ENCODE data around the gene OR6Q1. TPM values are rescaled to one million over a fixed set of nuclear protein-coding genes. Genes with fewer than 3 reads are reported as not detected.

The OR6Q1 gene
- total RNA-seq, 3 donors from 2014 or later = not detected

DNA sequence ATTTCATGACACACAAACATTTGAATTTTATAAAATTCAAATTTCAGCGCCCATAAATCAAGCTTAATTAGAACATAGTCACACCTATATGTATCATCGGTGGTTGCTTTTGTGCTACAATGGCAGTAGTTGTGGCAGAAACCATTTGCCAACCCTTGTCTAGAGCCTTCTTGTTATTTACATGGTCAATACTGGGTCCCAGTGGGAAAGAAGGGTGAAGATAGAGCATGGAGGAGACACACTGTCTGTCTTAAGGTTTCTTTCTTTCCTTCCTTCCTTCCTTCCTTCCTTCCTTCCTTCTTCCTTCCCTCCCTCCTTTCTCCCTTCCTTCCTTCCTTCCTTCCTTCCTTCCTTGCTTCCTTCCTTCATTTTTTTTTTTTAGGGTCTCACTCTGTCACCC lies 3.7 kb downstream of the OR6Q1 start:
- intact Hi-C loops (cut with DNase I; ENCODE audit: low total_unique reads) = no loop called here

DNA sequence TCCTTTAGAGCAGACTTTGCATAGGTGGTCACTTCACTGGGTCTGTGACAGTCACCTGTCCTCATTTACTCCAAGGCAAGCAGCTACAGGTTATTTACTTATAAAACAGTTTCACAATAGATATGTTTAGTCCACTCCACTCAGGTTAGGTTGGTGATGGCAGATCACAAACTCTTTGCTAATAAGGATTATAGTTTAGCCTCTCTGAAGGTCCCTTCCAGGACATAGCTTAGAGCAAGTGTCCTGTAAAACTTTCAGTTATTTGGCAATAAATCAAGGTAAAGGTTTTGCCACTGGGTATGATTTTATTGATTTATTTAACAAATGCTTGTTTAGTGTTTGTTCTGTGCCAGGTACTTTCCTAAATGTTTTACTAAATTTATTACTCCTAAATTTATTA lies 8.8 kb downstream of the OR6Q1 start:
- no peaks in the 10 kb centered on the region for H3K4me1 ChIP-seq
- H3K36me3 ChIP-seq = no peaks in the 10 kb centered on the region
- intact Hi-C loops (cut with DNase I; ENCODE audit: low total_unique reads) = no loop called here
- no peaks in the 10 kb centered on the region for H3K27me3 ChIP-seq
- peaks cover 0 to 19% of the 10 kb centered on the region in 2 donors for H3K9me3 ChIP-seq
- no peak for DNase-seq (ENCODE audit: low spot score in 2 of 2)
- H3K27ac ChIP-seq = no peak overlapping the region
- TF ChIP-seq POLR2A (IDR thresholded peaks at IDR 0.05) (no peak), POLR2AphosphoS5 (IDR thresholded peaks at IDR 0.05) (no peak)
- TF ChIP-seq, protein P1, sequence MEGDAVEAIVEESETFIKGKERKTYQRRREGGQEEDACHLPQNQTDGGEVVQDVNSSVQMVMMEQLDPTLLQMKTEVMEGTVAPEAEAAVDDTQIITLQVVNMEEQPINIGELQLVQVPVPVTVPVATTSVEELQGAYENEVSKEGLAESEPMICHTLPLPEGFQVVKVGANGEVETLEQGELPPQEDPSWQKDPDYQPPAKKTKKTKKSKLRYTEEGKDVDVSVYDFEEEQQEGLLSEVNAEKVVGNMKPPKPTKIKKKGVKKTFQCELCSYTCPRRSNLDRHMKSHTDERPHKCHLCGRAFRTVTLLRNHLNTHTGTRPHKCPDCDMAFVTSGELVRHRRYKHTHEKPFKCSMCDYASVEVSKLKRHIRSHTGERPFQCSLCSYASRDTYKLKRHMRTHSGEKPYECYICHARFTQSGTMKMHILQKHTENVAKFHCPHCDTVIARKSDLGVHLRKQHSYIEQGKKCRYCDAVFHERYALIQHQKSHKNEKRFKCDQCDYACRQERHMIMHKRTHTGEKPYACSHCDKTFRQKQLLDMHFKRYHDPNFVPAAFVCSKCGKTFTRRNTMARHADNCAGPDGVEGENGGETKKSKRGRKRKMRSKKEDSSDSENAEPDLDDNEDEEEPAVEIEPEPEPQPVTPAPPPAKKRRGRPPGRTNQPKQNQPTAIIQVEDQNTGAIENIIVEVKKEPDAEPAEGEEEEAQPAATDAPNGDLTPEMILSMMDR (IDR thresholded peaks at IDR 0.05) = no peak
- H3K4me3 ChIP-seq = no peak overlapping the region

More for the DNA sequence above, 3.7 kb downstream of the OR6Q1 start:
- Histone ChIP-seq H3K27me3 (no peaks in the 10 kb centered on the region), H3K4me3 (no peak overlapping the region), H3K36me3 (no peaks in the 10 kb centered on the region), H3K4me1 (no peaks in the 10 kb centered on the region), H3K9me3 (peaks cover 0 to 19% of the 10 kb centered on the region in 2 donors), H3K27ac (no peak overlapping the region)
- TF ChIP-seq, protein P1 (IDR thresholded peaks at IDR 0.05) = no peak
- TF ChIP-seq POLR2A (IDR thresholded peaks at IDR 0.05) (no peak), POLR2AphosphoS5 (IDR thresholded peaks at IDR 0.05) (no peak)
- DNase-seq (ENCODE audit: low spot score in 2 of 2) = no peak

DNA sequence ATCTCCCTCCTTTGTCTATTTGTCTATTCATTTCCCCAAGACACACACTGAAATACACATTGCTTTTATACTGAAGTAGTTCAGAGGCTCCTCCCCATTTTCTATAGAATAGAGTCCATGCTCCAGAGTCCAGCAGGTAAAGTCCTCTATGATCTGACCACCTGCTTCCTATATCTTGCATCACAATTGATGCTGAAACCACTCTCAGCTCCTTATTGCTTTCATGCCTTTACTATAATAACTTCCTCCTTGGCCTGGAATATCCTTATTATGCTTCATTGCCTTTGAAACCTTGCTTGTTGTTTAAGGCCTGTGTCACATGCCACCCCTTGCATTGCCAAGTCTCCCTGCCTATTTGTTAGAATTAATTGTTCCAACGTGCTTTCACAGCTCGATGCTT lies 12.6 kb downstream of the OR6Q1 start:
- DNase-seq (ENCODE audit: low spot score in 2 of 2) = no peak
- intact Hi-C loops (cut with DNase I; ENCODE audit: low total_unique reads) = no loop called here
- Histone ChIP-seq H3K9me3 (no peaks in the 10 kb centered on the region), H3K27me3 (no peaks in the 10 kb centered on the region), H3K27ac (no peak overlapping the region), H3K36me3 (no peaks in the 10 kb centered on the region), H3K4me3 (no peak overlapping the region), H3K4me1 (no peaks in the 10 kb centered on the region)
- TF ChIP-seq POLR2A (IDR thresholded peaks at IDR 0.05) (no peak), POLR2AphosphoS5 (IDR thresholded peaks at IDR 0.05) (no peak)
- TF ChIP-seq, protein P1 (IDR thresholded peaks at IDR 0.05) = no peak

DNA sequence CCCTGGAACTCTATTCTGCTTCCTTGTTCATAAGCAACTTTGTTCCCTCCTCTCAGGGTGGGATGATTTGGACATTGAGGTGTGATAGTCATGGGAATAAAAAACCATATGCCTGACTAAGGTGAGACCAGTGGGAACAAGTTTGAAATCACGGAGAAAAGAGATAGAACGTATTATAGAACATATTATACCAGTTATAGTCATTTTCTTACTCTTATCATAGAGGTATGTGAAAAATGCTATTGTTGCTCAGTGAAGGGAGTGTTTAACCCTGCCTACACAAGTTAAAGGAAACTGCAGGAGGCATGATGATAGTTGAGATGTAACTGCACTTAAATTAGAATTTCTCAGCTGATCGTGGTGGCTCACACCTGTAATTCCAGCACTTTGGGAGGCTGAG lies 15.5 kb downstream of the OR6Q1 start:
- no peak overlapping the region for H3K4me3 ChIP-seq
- H3K27ac ChIP-seq = no peak overlapping the region
- no peaks in the 10 kb centered on the region for H3K36me3 ChIP-seq
- intact Hi-C loops (cut with DNase I; ENCODE audit: low total_unique reads) = no loop called here
- H3K9me3 ChIP-seq = no peaks in the 10 kb centered on the region
- H3K27me3 ChIP-seq = no peaks in the 10 kb centered on the region
- TF ChIP-seq POLR2AphosphoS5 (IDR thresholded peaks at IDR 0.05) (no peak), POLR2A (IDR thresholded peaks at IDR 0.05) (no peak)
- TF ChIP-seq, protein P1 (IDR thresholded peaks at IDR 0.05) = no peak
- H3K4me1 ChIP-seq = no peaks in the 10 kb centered on the region
- DNase-seq (ENCODE audit: low spot score in 2 of 2) = no peak

DNA sequence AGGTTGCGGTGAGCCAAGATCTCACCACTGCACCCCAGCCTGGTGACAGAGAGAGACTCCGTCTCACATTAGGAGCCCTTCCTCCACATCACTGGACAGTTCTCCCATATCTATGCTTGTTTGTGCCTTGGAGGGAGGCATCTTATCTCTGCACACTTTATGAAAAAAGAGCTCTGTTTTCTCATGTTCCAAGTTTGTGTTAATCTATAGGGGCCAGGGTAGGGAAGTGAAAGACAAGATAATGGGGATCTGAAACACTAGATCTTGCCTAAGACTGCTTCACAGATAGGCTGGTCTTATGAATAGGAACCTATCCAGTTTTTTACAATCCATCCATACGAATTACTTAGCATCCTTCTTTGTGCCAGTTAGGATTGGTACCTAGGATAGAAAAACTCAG lies 17.1 kb downstream of the OR6Q1 start:
- no peak for DNase-seq (ENCODE audit: low spot score in 2 of 2)

More for the DNA sequence above, 17.1 kb downstream of the OR6Q1 start:
- no peak overlapping the region for H3K27ac ChIP-seq
- no peak overlapping the region for H3K4me3 ChIP-seq
- TF ChIP-seq POLR2A (IDR thresholded peaks at IDR 0.05) = no peak
- intact Hi-C loops (cut with DNase I; ENCODE audit: low total_unique reads) = no loop called here
- H3K36me3 ChIP-seq = no peaks in the 10 kb centered on the region
- H3K9me3 ChIP-seq = no peaks in the 10 kb centered on the region
- H3K4me1 ChIP-seq = no peaks in the 10 kb centered on the region
- H3K27me3 ChIP-seq = no peaks in the 10 kb centered on the region

All from breast epithelium (tissue), 4 donors.